Measurements from ENCODE around the gene CD200.
"Not testable (repeated sequence)": the region's sequence is repeated elsewhere in the genome, so short reads cannot be mapped to it uniquely, and the experiment has no call there.

Gene CD200

DNA sequence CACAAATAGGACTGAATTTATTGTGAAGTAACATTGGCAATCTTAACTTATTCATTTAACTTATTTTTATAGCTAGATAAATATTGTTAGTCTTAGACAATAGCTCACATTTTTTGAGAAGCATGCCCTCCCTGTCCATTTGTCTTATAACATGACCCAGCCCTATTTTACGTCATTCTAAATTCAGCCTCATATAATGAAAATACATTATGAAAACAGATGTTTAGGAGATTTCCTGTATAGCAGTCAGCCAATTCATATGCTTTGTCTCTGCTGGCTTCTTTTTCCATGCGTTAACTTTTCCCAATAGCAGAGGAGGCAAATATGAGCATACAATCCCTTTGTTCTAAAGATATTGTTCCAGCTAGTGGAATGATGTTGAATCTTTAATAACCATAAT lies 29.3 kb downstream of the CD200 start:
- no peak for DNase-seq

DNA sequence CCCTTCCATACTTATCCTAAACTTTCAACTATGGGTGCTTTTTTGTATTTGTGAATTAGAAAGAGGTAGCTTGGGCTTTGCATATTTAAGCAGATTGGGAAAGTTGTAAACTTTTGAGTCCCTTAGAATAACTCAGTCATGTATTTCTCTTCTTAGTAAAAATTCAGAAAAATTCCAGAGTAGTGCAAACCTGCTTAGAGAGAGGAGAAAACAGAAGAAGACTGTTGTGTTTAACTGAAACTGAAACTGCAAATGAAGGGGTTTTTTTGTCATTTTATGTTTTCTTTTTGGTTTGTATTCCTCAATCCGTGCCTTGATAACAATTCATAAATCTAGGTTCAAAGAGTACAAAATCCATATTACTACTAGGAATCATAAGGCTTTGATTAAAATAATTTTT lies 31.3 kb downstream of the CD200 start:
- no peak for DNase-seq

DNA sequence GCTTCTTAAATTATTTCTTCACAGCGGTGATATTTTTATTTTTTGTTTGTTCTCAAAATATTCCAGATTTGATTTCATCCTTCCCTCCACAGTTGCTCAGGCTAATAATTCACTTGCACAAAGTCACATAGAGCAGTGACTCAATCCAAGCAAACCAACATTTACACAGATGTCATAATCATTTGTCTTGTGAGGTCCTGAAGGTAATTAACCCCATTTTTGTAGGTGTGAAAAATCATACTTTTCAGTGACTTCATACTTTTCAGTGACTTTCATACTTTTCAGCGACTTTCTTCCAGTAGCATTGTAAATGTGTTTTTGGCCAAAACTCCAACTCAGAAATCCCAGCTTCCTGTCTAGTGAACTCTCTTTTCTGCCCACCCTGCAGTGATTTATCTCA lies 32.1 kb downstream of the CD200 start:
- no peak for DNase-seq

DNA sequence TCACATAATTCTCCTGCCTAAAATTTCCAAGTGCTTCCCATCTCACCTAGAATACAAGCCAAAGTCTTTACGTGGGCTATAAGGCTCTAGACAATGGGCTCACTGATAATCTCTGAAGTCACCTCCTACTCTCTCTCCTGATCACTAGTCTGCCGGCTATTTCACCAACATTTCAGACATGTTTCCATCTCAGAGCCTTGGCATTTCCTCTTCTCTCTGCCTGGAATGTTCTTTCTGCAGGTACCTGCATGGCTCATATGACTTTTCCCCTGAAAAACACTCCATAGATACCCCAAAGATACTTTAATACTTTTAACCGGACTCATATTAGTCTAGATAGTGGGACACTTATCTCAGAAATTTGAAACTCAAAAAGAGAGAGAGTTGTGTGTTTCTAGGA lies 32.7 kb downstream of the CD200 start:
- DNase-seq, result no peak

DNA sequence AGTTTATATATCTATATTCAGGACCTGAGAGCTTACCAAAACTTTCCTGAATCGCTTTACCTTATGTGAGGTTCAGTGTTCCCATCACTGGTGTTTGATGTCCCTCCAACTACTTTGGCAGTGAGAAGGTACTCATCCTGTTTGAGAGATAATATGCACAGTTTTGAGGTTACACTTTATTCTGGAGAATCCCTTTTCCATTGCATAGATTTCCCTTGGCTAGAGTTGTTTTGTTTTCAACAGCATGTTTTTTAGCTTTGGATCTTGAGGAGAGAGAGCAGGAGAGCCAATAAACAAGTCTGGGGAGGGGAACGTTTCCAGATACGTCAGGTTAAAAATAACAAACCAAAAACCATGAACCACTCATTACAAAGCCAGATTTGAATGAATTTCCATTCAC lies 33.6 kb downstream of the CD200 start:
- peak; percentile 43 for DNase-seq

DNA sequence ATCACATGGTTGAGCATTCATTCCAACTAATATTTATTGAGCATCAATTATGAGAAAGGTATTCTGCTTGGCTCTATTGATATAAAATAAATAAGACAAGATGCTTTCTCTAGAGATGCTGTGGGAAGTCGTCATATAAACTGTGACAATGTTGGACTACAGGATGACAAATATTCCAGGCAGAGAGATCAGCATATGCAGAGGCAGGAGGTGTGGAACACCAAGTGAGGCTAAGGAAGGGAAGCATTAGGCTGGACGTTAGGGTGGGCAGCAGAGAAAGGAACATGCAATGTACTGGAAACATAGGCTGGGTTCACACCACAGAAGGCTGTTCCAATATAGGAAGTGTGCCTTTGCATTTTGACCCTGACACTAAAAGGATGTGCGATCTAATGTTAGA lies 38.6 kb downstream of the CD200 start:
- DNase-seq, result no peak

DNA sequence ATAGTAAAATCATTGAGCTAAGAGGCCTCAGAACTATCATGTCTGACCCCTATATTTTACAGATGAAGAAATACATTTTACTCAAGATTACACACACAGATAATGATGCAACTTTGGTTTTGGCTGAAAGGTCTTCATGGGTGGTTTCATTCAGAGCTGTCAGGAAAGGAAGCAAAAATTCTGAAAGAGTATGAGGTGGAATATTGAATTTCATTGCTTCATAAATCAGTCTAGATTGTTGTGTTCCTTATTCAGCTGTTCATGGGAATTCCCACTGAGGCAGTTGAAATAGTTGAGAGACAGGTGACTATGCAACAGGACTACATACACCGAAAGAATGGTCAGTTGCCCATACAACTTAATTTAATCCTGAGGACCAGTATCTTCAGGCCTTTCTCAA lies 39.4 kb downstream of the CD200 start:
- DNase-seq, result no peak

DNA sequence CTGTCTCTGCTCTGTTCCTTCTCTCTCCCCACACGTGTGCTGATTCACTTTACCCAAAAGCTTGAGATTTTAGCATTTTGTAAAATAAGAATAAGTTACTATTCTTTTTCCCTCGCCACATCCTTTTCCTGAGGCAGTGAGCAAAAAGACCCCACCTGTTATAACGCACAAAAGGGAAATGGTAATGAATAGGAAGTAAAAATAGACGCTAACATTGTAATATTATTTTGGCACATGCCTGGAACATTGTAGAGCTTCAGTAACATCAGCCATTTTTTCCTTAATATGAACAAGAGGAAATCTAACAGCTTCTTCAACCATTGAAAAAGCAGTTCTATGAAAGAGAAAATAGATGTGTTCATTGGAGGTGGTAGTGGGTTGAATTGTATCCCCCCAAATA lies 40.5 kb downstream of the CD200 start:
- no peak for DNase-seq

DNA sequence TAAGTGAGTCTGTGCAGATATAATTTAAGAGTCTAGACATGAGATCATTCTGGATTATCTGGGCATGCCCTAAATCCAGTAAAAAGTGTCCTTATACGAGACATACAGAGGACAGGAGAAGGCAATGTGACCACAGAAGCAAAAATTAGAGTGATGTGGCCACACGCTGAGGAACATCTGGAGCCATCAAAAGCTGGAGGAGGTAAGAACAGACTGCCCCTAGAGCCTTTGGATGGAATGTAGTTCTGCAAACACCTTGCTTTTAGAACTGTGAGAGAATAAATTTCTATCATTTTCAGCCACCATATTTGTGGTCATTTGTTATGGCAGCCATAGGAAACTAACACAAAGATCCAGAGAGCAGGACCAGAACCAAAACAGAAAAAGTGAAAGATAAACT lies 41.0 kb downstream of the CD200 start:
- no peak for DNase-seq

DNA sequence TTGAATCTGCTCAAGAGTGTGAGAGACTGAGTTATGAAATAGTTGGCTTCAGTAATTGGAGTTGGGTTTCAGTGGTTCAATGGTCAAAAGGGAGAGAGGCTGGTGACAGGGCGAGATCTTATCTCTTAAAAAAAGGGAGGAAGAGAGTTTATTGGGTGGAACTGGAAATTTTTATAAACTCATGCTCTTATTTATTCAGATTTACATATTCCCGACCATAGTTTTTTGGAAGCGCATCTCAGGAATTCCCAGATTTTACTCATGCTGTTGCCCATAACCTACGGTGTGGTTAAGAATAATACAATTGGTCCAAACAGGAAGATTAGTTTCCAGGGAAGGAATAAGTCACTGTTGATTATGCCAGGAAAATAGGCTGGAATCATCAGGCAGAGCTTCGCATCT lies 41.4 kb downstream of the CD200 start:
- no peak for DNase-seq

DNA sequence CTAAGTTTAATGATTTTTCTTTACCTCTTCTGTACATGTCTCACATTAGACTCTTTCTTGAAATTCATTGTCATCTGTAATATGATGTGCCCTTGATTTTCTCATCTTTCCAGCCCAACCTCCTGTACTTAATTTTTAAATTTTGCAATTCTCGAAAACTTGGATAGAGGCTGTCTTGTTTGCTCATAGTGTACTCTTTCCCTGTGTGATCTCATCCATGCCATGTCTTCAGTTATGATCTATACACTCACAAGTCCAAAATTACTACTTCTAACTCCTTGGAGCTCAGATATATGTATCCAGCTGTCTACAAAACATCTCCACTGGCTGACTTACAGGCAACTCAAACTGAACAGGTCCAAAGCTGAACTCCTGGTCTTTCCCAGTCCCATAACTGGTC lies 42.2 kb downstream of the CD200 start:
- no peak for DNase-seq

DNA sequence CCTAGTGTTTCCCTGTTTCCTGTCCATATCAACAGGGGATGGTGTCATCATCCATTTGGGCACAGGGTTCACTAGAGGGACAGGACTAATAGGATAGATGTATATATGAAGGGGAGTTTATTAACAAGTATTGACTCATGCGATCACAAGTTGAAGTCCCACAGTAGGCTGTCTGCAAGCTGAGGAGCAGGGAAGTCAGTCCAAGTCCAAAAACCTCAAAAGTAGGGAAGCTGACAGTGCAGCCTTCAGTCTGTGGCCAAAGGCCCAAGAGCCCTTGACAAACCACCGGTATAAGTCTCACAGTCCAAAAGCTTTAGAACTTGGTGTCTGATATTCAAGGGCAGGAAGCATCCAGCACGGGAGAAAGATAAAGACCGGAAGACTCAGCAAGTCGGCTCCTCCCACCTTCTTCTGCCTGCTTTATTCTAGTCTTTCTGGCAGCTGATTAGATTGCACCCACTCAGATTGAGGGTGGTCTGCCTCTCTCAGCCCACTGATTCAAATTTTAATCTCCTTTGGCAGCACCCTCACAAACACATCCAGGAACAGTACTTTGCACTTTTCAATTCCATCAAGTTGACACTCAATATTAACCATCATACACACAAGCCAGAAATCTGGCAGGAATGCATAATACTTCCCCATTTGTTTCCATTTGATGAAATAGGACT lies 43.4 kb downstream of the CD200 start:
- no peak for DNase-seq

DNA sequence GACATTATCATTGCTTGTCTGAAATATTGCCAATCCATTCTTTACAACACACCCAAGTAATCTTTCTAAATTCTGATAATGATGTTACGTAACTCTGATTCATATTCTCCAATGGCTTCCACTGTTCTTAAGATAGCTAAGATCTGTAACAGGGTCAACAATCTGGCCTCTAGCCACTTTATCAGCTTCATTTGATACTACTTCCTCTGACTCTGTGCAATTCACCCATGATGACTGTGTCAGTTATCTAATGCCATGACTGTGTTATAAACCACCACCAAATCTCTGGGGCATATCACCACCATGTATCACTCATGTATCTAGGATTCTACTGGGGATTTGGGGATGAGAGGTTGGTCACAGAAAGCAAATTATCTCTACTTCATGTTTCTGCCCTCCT lies 44.0 kb downstream of the CD200 start:
- no peak for DNase-seq

DNA sequence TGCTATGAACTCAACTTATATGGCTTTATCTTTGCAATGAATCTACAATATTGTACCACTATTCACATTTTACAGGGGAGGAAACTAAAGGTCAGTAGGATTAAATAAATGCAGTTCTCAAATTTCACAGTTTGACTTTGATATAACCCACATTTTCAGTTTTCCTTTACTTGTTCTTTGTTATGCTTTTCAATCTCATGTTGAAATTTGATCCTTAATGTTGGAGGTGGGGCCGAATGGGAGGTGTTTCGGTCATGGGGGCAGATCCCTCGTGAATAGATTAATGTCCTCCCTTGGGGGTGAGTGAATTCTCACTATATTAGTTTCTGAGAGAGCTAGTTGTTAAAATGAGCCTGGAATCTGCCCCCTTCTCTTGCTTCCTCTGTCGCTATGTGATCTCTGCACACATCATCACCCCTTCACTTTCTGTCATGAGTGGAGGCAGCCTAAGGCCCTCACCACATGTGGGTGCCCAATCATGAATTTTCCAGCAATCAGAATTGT lies 44.7 kb downstream of the CD200 start:
- no peak for DNase-seq

DNA sequence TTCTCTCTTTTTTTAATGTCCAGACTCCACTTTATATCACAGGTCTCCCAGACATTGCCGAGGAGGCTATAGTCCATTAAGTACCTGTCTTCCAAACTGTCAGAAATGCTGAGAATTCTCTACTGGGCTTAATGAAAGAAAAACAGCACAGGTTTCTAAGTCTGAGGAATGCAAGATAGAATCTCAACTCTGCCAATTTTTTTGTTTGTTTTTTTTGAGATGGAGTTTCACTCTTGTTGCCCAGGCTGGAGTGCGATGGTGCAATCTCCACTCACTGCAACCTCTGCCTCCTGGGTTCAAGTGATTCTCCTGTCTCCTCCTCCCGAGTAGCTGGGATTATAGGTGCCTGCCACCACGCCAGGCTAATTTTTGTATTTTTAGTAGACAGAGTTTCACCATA lies 45.4 kb downstream of the CD200 start:
- DNase-seq, result not testable (repeated sequence)

DNA sequence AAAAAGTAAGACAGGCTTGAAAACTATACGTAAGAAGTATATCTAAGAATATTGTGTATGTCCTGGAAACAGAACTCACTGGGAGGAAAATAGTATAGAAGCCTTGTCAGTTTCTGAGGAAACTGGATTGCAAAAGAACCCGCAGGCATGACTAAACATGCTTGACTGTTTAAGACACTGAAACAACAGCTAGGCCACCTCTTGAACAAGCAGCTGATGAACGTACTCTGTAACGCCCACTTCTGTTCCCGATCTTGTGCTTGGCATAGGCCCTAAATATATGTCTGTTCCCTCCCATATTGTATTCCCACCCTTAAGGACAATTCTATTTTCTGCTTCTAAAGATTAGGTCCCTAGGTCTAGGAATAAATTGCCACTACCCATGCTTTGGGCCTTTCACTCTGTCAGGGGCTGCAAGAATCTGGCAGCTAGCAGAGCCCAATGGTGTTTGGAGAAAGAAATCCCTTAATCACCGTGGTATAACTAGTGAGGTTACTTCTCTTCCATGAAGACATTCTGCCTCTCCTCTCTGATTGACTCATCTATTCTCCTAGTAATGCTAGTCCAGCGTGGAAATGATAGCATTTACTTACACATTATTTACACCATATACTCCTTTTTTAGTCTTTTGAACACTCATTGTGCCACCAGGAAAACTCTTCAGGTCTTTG lies 46.2 kb downstream of the CD200 start:
- DNase-seq, result no peak

DNA sequence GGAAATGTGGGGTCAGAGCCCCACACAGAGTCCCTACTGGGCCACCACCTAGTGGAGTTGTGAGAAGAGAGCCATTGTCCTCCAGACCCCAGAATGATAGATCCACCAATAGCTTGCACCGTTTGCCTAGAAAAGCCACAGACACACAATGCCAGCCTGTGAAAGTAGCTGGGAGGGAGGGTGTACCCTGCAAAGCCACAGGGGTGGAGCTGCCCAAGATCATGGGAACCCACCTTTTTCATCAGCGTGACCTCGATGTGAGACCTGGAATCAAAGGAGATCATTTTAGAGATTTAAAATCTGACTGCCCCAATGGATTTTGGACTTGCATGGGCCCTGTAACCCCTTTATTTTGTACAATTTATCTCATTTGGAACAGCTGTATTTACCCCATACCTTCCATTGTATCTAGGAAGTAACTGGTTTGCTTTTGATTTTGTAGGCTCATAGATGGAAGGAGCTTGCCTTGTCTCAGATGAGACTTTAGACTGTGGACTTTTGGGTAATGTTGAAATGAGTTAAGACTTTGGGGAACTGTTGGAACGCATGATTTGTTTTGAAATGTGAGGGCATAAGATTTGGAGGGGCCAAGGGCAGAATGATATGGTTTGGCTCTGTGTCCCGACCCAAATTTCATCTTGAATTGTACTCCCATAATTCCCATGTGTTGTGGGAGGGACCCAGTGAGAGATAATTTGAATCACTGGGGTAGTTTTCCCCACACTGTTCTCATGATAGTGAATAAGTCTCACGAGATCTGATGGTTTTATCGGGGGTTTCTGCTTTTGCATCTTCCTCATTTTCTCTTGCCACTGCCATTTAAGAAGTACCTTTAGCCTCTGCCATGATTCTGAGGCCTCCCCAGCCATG lies 49.0 kb downstream of the CD200 start:
- no peak for DNase-seq

DNA sequence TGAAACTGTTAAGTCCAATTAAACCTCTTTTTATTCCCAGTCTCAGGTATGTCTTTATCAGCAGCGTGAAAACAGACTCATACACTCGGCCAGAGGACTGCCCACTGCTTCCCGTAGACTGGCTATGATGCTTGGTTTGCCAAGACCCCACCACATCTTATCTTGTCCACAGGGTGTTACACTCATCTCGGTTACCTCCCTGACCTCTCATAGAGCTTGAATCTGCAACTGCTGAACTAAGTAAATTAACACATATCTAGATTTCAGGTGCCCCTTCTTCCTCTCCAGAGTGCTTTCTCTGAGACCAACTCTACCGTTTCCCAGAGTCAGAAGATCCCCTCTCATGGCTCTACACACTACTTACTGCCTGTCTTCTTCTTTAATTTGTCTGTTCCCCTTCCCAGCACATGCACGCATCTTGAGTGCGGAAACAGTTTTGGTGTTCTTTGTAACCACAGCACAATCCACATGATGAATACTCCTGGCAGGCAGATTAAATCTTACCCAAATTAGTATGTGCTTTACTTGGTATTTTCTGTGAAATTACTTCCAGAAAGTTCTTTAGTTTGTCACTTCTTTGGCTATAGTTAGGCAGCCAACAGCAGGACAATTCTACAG lies 49.7 kb downstream of the CD200 start:
- DNase-seq, result no peak

DNA sequence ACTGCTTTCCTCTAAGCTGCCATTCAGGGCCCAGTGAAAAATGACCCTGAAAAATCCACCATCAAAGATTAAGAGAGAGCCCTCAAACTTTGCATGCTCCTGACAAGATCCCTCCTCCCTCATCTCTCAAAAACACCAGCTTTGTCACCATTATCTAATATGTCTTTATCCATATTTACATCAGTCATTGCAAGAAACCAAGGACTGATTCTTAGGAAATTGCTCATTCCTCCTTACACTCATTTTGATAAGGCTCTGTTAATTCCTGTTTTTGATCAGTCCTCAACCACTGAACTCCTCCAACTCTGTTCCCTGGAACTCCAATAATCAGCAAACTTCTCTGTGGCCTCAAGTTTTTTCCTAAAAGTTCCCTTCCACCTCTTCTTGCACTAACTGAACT lies 51.8 kb downstream of the CD200 start:
- DNase-seq, result no peak

DNA sequence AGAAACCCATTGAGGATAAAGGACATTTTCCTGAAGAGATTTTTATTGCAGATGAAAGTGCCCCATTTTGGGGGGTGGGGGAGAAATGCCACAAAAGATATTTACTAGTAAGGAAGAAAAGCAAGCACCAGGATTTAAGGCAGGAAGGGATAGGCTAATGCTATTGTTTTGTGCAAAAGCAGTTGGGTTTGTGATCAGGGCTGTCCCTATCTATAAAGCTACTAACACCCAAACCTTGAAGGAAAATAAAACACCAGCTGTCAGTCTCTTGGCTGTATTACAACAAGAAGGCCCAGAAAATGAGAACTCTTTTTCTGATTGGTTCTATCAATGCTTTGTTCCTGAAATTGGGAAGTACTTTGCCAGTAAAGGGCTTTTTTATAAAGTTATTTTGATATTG lies 56.0 kb downstream of the CD200 start:
- DNase-seq, result no peak

DNA sequence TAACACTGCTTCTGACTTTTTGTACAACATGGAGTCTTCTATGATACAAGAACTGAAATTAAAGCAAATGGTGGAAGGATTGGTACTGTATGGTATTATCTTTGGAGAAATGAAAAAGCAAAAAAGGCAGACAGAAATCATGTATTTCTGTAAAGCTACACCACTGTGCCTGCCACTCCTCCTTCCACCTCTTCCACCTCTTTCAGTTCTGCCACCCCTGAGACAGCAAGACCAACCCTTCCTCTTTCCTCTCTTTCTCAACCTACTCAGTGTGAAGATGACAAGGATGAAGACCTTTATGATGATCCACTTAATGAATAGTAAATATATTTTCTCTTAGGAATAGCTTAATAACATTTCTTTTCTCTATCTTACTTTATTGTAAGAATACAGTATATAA lies 57.0 kb downstream of the CD200 start:
- no peak for DNase-seq

DNA sequence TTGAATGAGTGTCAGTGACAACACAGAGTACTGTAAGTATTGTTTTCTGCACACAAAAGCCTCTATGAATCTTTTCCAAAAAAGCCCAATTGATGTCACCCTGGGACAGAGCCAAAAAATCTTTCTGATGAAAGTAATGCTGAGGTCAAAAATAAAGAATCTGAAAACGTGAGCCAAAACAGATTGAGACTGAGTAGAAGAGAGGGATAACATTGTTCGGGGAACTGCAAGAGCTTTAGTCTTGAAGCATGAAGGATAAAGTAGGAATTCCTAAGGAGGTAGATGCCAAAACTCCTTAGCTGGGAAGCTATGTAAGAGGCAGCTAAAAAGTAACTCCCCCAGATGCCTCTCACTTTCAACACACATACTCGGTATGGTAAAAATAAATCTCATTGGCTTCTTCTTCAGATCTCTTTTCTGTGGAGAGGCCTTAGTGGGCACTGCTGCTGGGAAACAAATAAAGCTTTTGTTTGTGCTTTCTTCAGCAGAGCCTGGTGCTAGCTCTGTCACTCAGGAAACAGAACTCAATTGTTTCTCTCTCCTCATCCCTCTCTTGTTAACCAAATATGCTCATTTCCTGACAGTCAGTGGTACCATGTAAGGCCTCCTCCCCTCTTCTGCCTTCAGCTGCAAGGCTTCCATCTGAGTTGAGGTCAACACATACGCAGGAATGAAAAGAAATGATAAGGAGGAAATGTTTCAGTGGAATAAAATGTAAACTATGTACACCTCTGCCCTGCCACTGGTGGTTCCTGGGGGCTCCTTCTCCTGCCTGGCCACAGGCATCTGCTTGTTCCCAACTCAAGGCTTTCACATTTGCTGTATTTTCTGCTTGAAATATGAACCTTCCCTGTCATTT lies 58.1 kb downstream of the CD200 start:
- peak; percentile 60 for DNase-seq

Measured in femur (tissue), 1 donor.